Testis (tissue), 2 donors: ENCODE measurements around the gene SOX18.

Source experiments
- CTCF ChIP-seq, 3 experiments: fragments of 450-650 bp in 2 of 3; fragments of 200-600 bp in 1 of 3; sonication (generic) in 1 of 3; IDR thresholded peaks; one replicate each; pipeline ENCODE4 v1.5.1; 2016 to 2019; ENCODE audit warnings: antibody characterized with exemption in 3 of 3, mild to moderate bottlenecking in 2 of 3, moderate library complexity in 1 of 3
- POLR2A ChIP-seq: fragments of 450-650 bp; IDR thresholded peaks from one replicate; pipeline ENCODE4 v1.6.1; 2017; ENCODE audit warnings: antibody characterized with exemption, mild to moderate bottlenecking, moderate library complexity

- no peak for TF ChIP-seq POLR2A
- TF ChIP-seq CTCF (IDR thresholded peaks at IDR 0.05), result no peak
Observed at GRCh38 chr20:64077876-64078551, 28.6 kb upstream of the SOX18 start.
